AML-193 (cell line): ENCODE results near the gene GPATCH8.

Experiments
- DNase-seq, 2 experiments: peaks; one replicate each; lab custom pipeline; 2025; lab: John Stamatoyannopoulos, UW

Gene GPATCH8

GRCh38 chr17:44451016-44451627 lies 52.1 kb downstream of the GPATCH8 start:
- no peak for DNase-seq

- peak; percentile 15 to 16 for DNase-seq
Observed at GRCh38 chr17:44448412-44448811, 54.8 kb downstream of the GPATCH8 start.

- DNase-seq: no peak
Observed at GRCh38 chr17:44444735-44445105, 58.5 kb downstream of the GPATCH8 start.

- no peak for DNase-seq
Observed at GRCh38 chr17:44442806-44443205, 60.4 kb downstream of the GPATCH8 start.

- DNase-seq: no peak
Observed at GRCh38 chr17:44439168-44439567, 64.0 kb downstream of the GPATCH8 start.

- no peak for DNase-seq
Observed at GRCh38 chr17:44438636-44439035, 64.6 kb downstream of the GPATCH8 start.

- DNase-seq: no peak
Observed at GRCh38 chr17:44436336-44436735, 66.9 kb downstream of the GPATCH8 start.

- DNase-seq: no peak
Observed at GRCh38 chr17:44432254-44433157, 70.7 kb downstream of the GPATCH8 start.

GRCh38 chr17:44424828-44425461 lies 78.3 kb downstream of the GPATCH8 start:
- DNase-seq: no peak

GRCh38 chr17:44417553-44417952 lies 85.7 kb downstream of the GPATCH8 start:
- DNase-seq: no peak

- DNase-seq: no peak
Observed at GRCh38 chr17:44416558-44417289, 86.5 kb downstream of the GPATCH8 start.

- DNase-seq: no peak
Observed at GRCh38 chr17:44414394-44415155, 88.6 kb downstream of the GPATCH8 start.

GRCh38 chr17:44409309-44410028 lies 93.7 kb downstream of the GPATCH8 start:
- no peak for DNase-seq

- no peak for DNase-seq
Observed at GRCh38 chr17:44408786-44409185, 94.4 kb downstream of the GPATCH8 start.

- DNase-seq: no peak
Observed at GRCh38 chr17:44402564-44403172, 100.5 kb downstream of the GPATCH8 start.

- peak; percentile 42 to 43 for DNase-seq
Observed at GRCh38 chr17:44400226-44400847, 102.9 kb downstream of the GPATCH8 start.

GRCh38 chr17:44398692-44399691 lies 104.2 kb downstream of the GPATCH8 start:
- DNase-seq: no peak
